ENCODE results near the gene UBA52. TPM values are rescaled to one million over a fixed set of nuclear protein-coding genes. Genes with fewer than 3 reads are reported as not detected.

Gene UBA52
- total and polyA plus RNA-seq, 10 of the 15 experiments (the other 5 are each of a cell fraction or from before 2014, with no cell fraction given), result 1,131 to 2,392 (median 1,645) TPM

- TF ChIP-seq IRF5 (IDR thresholded peaks at IDR 0.05; ENCODE audit: borderline replicate concordance), result no peak
- TF ChIP-seq PML (IDR thresholded peaks at IDR 0.05; ENCODE audit: low read length), result no peak
- TF ChIP-seq CEBPB (IDR thresholded peaks at IDR 0.05; ENCODE audit: borderline replicate concordance in 1 of 2, low read depth in 2 of 2, low read length in 2 of 2), result no peak
- TF ChIP-seq KDM1A (IDR thresholded peaks at IDR 0.05; ENCODE audit: borderline replicate concordance), result no peak
- TF ChIP-seq RELB (IDR thresholded peaks at IDR 0.05; ENCODE audit: low read depth), result no peak
- TF ChIP-seq TCF12 (IDR thresholded peaks at IDR 0.05; ENCODE audit: low read depth, low read length), result no peak
- peak; percentile 46; the same call in 1 of the 2 replicates for TF ChIP-seq POLR2AphosphoS2 (IDR thresholded peaks at IDR 0.05; ENCODE audit: low read depth, low read length)
- TF ChIP-seq CBX5 (IDR thresholded peaks at IDR 0.05; ENCODE audit: low read depth), result no peak
- no peak for TF ChIP-seq FOXM1 (IDR thresholded peaks at IDR 0.05; ENCODE audit: low read depth, low read length)
- TF ChIP-seq BCLAF1 (IDR thresholded peaks at IDR 0.05), result peak; percentile 75; the same call in 1 of the 2 replicates
- peak; percentile 35; the same call in 1 of the 2 replicates for TF ChIP-seq NRF1 (conservative IDR thresholded peaks at IDR 0.05; ENCODE audit: low read depth, low read length)
- no peak for TF ChIP-seq ZBTB40 (IDR thresholded peaks at IDR 0.05; ENCODE audit: borderline replicate concordance)
- TF ChIP-seq ATF2 (IDR thresholded peaks at IDR 0.05; ENCODE audit: low read length), result no peak
These were observed 49.4 kb upstream of the UBA52 start (continued) for GRCh38 chr19:18522124-18522861.
